Retinal pigment epithelial cell (primary cell): ENCODE results near the gene SRPK1.

ENCODE experiments used
- DNase-seq: peaks from one replicate; pipeline ENCODE4 v3.0.0-alpha.2; 2010; ENCODE audit warnings: low read depth
- H3K4me3 ChIP-seq: 2 replicates; pipeline ENCODE4 v1.5.1; 2011; ENCODE audit warnings: mild to moderate bottlenecking, low read length, control low read depth, moderate library complexity
- TF ChIP-seq, protein P1 (sequence below): conservative IDR thresholded peaks from 2 replicates; pipeline ENCODE4 v1.5.1; 2011; ENCODE audit warnings: low read depth, low read length, control low read depth, inconsistent platforms

The SRPK1 gene

GRCh38 chr6:35876902-35877301, 44.0 kb downstream of the SRPK1 start:
- peak; percentile 54 for DNase-seq
- TF ChIP-seq, protein P1, sequence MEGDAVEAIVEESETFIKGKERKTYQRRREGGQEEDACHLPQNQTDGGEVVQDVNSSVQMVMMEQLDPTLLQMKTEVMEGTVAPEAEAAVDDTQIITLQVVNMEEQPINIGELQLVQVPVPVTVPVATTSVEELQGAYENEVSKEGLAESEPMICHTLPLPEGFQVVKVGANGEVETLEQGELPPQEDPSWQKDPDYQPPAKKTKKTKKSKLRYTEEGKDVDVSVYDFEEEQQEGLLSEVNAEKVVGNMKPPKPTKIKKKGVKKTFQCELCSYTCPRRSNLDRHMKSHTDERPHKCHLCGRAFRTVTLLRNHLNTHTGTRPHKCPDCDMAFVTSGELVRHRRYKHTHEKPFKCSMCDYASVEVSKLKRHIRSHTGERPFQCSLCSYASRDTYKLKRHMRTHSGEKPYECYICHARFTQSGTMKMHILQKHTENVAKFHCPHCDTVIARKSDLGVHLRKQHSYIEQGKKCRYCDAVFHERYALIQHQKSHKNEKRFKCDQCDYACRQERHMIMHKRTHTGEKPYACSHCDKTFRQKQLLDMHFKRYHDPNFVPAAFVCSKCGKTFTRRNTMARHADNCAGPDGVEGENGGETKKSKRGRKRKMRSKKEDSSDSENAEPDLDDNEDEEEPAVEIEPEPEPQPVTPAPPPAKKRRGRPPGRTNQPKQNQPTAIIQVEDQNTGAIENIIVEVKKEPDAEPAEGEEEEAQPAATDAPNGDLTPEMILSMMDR: no peak

DNA sequence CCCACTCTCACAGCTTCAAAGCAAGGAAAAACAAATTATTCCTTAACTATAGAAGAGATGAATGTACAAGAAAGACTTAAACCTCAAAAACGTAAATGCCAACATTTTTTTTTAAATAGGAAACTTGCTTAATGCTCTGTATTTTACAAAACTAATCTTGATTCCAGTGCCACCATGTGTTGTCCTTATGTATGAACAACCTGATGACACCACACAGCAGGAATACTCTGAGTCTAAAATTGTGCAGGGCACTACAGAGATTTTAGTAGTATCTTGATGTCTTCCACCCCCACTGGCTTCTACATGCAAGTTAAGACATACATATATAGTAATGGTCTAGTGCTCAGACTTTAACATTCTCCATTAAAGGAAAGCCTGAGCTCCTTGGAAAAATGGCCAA, 46.2 kb downstream of the SRPK1 start:
- DNase-seq: no peak
- no peak overlapping the region for H3K4me3 ChIP-seq
- TF ChIP-seq, protein P1: no peak

More at GRCh38 chr6:35876902-35877301, 44.0 kb downstream of the SRPK1 start:
- no peak overlapping the region for H3K4me3 ChIP-seq

GRCh38 chr6:35859367-35859766, 61.5 kb downstream of the SRPK1 start:
- DNase-seq: no peak
- no peak overlapping the region for H3K4me3 ChIP-seq

GRCh38 chr6:35857853-35858252, 63.0 kb downstream of the SRPK1 start:
- H3K4me3 ChIP-seq: no peak overlapping the region
- TF ChIP-seq, protein P1: no peak
- no peak for DNase-seq

More at GRCh38 chr6:35859367-35859766, 61.5 kb downstream of the SRPK1 start:
- TF ChIP-seq, protein P1: no peak

GRCh38 chr6:35856250-35856649, 64.6 kb downstream of the SRPK1 start:
- DNase-seq: no peak
- H3K4me3 ChIP-seq: no peak overlapping the region
- TF ChIP-seq, protein P1: no peak

GRCh38 chr6:35852994-35853393, 67.9 kb downstream of the SRPK1 start:
- TF ChIP-seq, protein P1: no peak
- H3K4me3 ChIP-seq: no peak overlapping the region
- DNase-seq: no peak

DNA sequence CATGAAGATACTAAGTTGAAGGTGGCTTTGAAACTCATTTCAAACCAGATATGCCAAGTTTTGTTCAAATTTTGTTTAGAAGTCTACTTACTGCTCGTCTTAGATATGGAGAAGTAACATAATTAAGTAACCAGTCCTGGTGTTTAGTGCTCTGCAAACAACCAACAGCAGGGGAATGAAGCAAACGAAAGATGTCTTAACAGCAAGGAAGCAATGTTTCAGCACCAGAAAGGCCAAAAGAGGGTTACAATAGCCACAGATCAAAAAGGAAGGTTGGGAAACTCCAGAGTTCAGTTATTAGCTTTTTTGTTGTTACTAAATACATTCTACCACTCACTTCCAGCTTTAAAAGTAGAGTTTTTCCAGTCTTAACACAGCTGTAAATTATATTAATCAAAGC, 70.7 kb downstream of the SRPK1 start:
- TF ChIP-seq, protein P1: no peak
- H3K4me3 ChIP-seq: no peak overlapping the region
- DNase-seq: no peak
